HCT116 (cell line): ENCODE results near the gene ODF2L. TPM values are rescaled to one million over a fixed set of nuclear protein-coding genes. Genes with fewer than 3 reads are reported as not detected.

ENCODE experiments used
- ATAC-seq: fragments of 200-7000 bp; cut with Tn5 transposase; 2 replicates; pipeline ENCODE4 v1.9.1; 2020; ENCODE audit warnings: mild to moderate bottlenecking, moderate library complexity
- BruUV-seq: library from RNA; stranded (reverse); fragments of 400-500 nt; replicated peaks from 2 replicates; lab custom pipeline; 2021; lab: Mats Ljungman, UMichigan
- CTCF ChIA-PET: fragments of 300-600 bp; sonication (Branson Sonifier 250); formaldehyde crosslinking; loops from one replicate; lab custom pipeline; 2021; ENCODE audit warnings: antibody characterized with exemption; lab: Charles Lee
- POLR2A ChIA-PET: fragments of 300-600, 350-600 bp; sonication (Branson Sonifier 250); formaldehyde crosslinking; loops from one replicate; lab custom pipeline; 2021; ENCODE audit warnings: antibody characterized with exemption; lab: Charles Lee
- RAD21 ChIA-PET, 2 experiments: fragments of 300-600 bp; sonication (Branson Sonifier 250); formaldehyde crosslinking; loops; one replicate each; lab custom pipeline; 2023; ENCODE audit warnings: low total read pairs in 2 of 2; ENCODE audit not compliant: uncharacterized antibody in 2 of 2, unreplicated experiment in 2 of 2, low non-redundant PET in 1 of 2; lab: Charles Lee
- DNase-seq: peaks from one replicate; pipeline ENCODE4 v3.0.0-alpha.2; 2010; ENCODE audit warnings: low read depth, low spot score
- H2AFZ ChIP-seq: fragments of 200-600 bp; shearing (Covaris generic), sonication (generic); 2 replicates; pipeline ENCODE4 v1.6.1; 2017; ENCODE audit warnings: low read depth, mixed run types, mixed read lengths, antibody characterized with exemption, low read length; ENCODE audit not compliant: poor library complexity, severe bottlenecking
- H3K27ac ChIP-seq: 2 replicates; pipeline ENCODE4 v1.5.1; 2012; ENCODE audit warnings: low read depth, low read length
- H3K27me3 ChIP-seq: fragments of 200-600 bp; sonication (generic); 2 replicates; pipeline ENCODE4 v1.6.1; 2016; ENCODE audit warnings: mixed run types, low read length, mixed read lengths; ENCODE audit not compliant: insufficient read depth
- H3K36me3 ChIP-seq, 2 experiments: fragments of 200-500 bp in 1 of 2; fragments of 200-600 bp in 1 of 2; sonication (Bioruptor generic) in 1 of 2; sonication (generic) in 1 of 2; 2 replicates each; pipeline versions ENCODE4 v1.5.1 to v1.6.1; 2014 to 2016; ENCODE audit warnings: low read length in 2 of 2, inconsistent platforms in 1 of 2, mixed read lengths in 1 of 2, mixed run types in 1 of 2; ENCODE audit not compliant: insufficient read depth in 2 of 2, control insufficient read depth in 1 of 2
- H3K4me1 ChIP-seq, 2 experiments: fragments of 200-600 bp in 1 of 2; sonication (generic) in 1 of 2; 2 replicates each; pipeline versions ENCODE4 v1.5.1 to v1.6.1; 2012 to 2017; ENCODE audit warnings: low read length in 2 of 2, inconsistent platforms in 1 of 2, mild to moderate bottlenecking in 1 of 2, mixed read lengths in 1 of 2, mixed run types in 1 of 2, moderate library complexity in 1 of 2; ENCODE audit not compliant: insufficient read depth in 2 of 2, control insufficient read depth in 1 of 2
- H3K4me2 ChIP-seq: fragments of 200-600 bp; sonication (generic); 2 replicates; pipeline ENCODE4 v1.6.1; 2017; ENCODE audit warnings: mixed run types, low read length, mixed read lengths
- H3K4me3 ChIP-seq, 2 experiments: fragments of 200-600 bp in 1 of 2; sonication (generic) in 1 of 2; replicated peaks in 1 of 2; 2 replicates each; pipeline ENCODE4 v1.5.1; 2011 to 2016; ENCODE audit warnings: low read length in 2 of 2, control low read depth in 1 of 2, low read depth in 1 of 2, mild to moderate bottlenecking in 1 of 2, mixed read lengths in 1 of 2, mixed run types in 1 of 2
- H3K79me2 ChIP-seq: fragments of 200-600 bp; sonication (generic); 2 replicates; pipeline ENCODE4 v1.6.1; 2017; ENCODE audit warnings: mild to moderate bottlenecking, mixed run types, low read length, moderate library complexity, mixed read lengths; ENCODE audit not compliant: insufficient read depth
- H3K9ac ChIP-seq: fragments of 200-600 bp; sonication (generic); 2 replicates; pipeline ENCODE4 v1.6.1; 2016; ENCODE audit warnings: low read length, mixed read lengths
- H3K9me2 ChIP-seq: fragments of 200-600 bp; sonication (generic), shearing (Covaris generic); 2 replicates; pipeline ENCODE4 v1.6.1; 2017; ENCODE audit warnings: mixed run types, mild to moderate bottlenecking, moderate library complexity; ENCODE audit not compliant: insufficient read depth
- H3K9me3 ChIP-seq, 2 experiments: fragments of 200-500 bp in 1 of 2; fragments of 200-600 bp in 1 of 2; sonication (Bioruptor generic) in 1 of 2; sonication (generic) in 1 of 2; 2 replicates each; pipeline ENCODE4 v1.6.1; 2014 to 2017; ENCODE audit warnings: low read length in 2 of 2, mixed read lengths in 2 of 2, inconsistent platforms in 1 of 2, low read depth in 1 of 2, mild to moderate bottlenecking in 1 of 2, mixed run types in 1 of 2, moderate library complexity in 1 of 2; ENCODE audit not compliant: control insufficient read depth in 1 of 2, insufficient read depth in 1 of 2
- H4K20me1 ChIP-seq: fragments of 200-600 bp; sonication (generic), shearing (Covaris generic); 2 replicates; pipeline ENCODE4 v1.6.1; 2017; ENCODE audit warnings: mixed run types, mild to moderate bottlenecking, moderate library complexity; ENCODE audit not compliant: insufficient read depth
- ATF3 ChIP-seq: IDR thresholded peaks from 2 replicates; pipeline ENCODE4 v1.6.1; 2012
- CBX3 ChIP-seq: IDR thresholded peaks from 2 replicates; pipeline ENCODE4 v1.6.1; 2012; ENCODE audit warnings: low read depth
- ELF1 ChIP-seq: IDR thresholded peaks from 2 replicates; pipeline ENCODE4 v1.6.1; 2012; ENCODE audit warnings: low read depth, borderline replicate concordance
- EZH2 ChIP-seq: fragments of 200-600 bp; sonication (generic); IDR thresholded peaks from 2 replicates; pipeline ENCODE4 v1.6.1; 2017; ENCODE audit warnings: antibody characterized with exemption, mixed run types
- EZH2phosphoT487 ChIP-seq: fragments of 200-600 bp; IDR thresholded peaks from 2 replicates; pipeline ENCODE4 v1.6.1; 2018; ENCODE audit warnings: antibody characterized with exemption, borderline replicate concordance
- FOSL1 ChIP-seq: IDR thresholded peaks from 2 replicates; pipeline ENCODE4 v1.6.1; 2012; ENCODE audit warnings: low read depth
- POLR2AphosphoS5 ChIP-seq: IDR thresholded peaks from 2 replicates; pipeline ENCODE4 v1.6.1; 2011; ENCODE audit warnings: mild to moderate bottlenecking, low read depth, low read length, moderate library complexity
- SIN3A ChIP-seq: IDR thresholded peaks from 2 replicates; pipeline ENCODE4 v1.6.1; 2012; ENCODE audit warnings: low read depth
- SRF ChIP-seq: IDR thresholded peaks from 2 replicates; pipeline ENCODE4 v1.6.1; 2012; ENCODE audit warnings: low read depth
- TCF7L2 ChIP-seq: IDR thresholded peaks from 2 replicates; pipeline ENCODE4 v1.7.0; 2011; ENCODE audit warnings: borderline replicate concordance, inconsistent platforms; ENCODE audit not compliant: insufficient read depth, insufficient read length; ENCODE audit errors: extremely low read depth
- YY1 ChIP-seq: IDR thresholded peaks from 2 replicates; pipeline ENCODE4 v1.6.1; 2011; ENCODE audit warnings: low read length, low read depth, moderate library complexity, mild to moderate bottlenecking; ENCODE audit not compliant: insufficient replicate concordance; ENCODE audit errors: extremely low read depth
- ZFX ChIP-seq: fragments of 450-650 bp; IDR thresholded peaks from 2 replicates; pipeline ENCODE4 v1.6.1; 2017
- intact Hi-C: fragments of 100-400 bp; cut with micrococcal nuclease; formaldehyde crosslinking; loops from 2 replicates; pipeline ENCODE4 v1.10.0; 2022
- total RNA-seq: library from RNA; stranded (reverse); gene quantifications from one replicate; pipeline ENCODE4 v1.2.1, GENCODE V29; 2021; ENCODE audit not compliant: unreplicated experiment
- TF ChIP-seq, protein P1 (sequence below): IDR thresholded peaks from 2 replicates; pipeline ENCODE4 v1.6.1; 2011; ENCODE audit warnings: mild to moderate bottlenecking, low read length, moderate library complexity; ENCODE audit not compliant: insufficient replicate concordance; ENCODE audit errors: extremely low read depth

The ODF2L gene
- total RNA-seq, 1 experiment from 2014 or later, result 33.7 TPM

DNA sequence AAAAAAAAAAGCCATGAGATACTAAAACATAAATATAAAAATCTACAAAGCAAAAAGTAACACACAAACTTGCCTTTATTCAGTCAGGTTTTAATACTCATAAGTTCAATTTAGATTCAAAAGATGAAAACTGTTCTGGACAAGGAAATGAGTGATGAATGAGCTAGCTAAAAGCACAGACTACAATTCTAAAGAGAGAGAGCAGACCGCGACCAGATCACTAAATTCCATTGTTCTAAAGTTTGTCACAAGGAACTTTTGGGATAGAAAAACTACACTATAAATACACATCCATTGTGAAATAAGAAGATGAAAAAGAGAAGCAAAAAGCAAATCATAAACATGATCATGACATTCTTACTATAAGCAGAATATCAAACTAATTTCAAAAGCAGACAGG is 1.7 kb downstream of the ODF2L start:
- ChIA-PET CTCF (interaction anchor here (0.7 to 1.2 kb wide), 4 partner anchors 10 to 332 kb away, joined by 3 to 4 read pairs (median 4); no protein-coding TSS in a partner anchor), RAD21 (no interaction called here), POLR2A (no interaction called here)
- H3K9me2 ChIP-seq, result no peaks in the 10 kb centered on the region
- peaks cover 4 to 14% of the 10 kb centered on the region in 2 experiments; a peak in 3 of 4 replicates for H3K4me1 ChIP-seq
- no peaks in the 10 kb centered on the region for H3K27me3 ChIP-seq
- H3K4me2 ChIP-seq, result peak overlapping the region; percentile 94; the same call in 1 of the 2 replicates
- H3K4me3 ChIP-seq, result no peak overlapping the region
- BruUV-seq, result no TSS peak
- H3K9me3 ChIP-seq, result no peaks in the 10 kb centered on the region
- intact Hi-C loops, result no loop called here
- no peaks in the 10 kb centered on the region for H4K20me1 ChIP-seq
- no peaks in the 10 kb centered on the region for H3K36me3 ChIP-seq
- ATAC-seq, result no peak
- H3K9ac ChIP-seq, result no peak overlapping the region
- TF ChIP-seq CBX3, result no peak
- TF ChIP-seq YY1, result no peak
- no peak for TF ChIP-seq POLR2AphosphoS5
- no peak for TF ChIP-seq ZFX
- no peak for TF ChIP-seq FOSL1
- TF ChIP-seq, protein P1, sequence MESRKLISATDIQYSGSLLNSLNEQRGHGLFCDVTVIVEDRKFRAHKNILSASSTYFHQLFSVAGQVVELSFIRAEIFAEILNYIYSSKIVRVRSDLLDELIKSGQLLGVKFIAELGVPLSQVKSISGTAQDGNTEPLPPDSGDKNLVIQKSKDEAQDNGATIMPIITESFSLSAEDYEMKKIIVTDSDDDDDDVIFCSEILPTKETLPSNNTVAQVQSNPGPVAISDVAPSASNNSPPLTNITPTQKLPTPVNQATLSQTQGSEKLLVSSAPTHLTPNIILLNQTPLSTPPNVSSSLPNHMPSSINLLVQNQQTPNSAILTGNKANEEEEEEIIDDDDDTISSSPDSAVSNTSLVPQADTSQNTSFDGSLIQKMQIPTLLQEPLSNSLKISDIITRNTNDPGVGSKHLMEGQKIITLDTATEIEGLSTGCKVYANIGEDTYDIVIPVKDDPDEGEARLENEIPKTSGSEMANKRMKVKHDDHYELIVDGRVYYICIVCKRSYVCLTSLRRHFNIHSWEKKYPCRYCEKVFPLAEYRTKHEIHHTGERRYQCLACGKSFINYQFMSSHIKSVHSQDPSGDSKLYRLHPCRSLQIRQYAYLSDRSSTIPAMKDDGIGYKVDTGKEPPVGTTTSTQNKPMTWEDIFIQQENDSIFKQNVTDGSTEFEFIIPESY, result no peak
- H3K27ac ChIP-seq, result no peak overlapping the region
- no peak overlapping the region for H2AFZ ChIP-seq
- DNase-seq, result no peak
- H3K79me2 ChIP-seq, result peaks cover 17% of the 10 kb centered on the region

DNA sequence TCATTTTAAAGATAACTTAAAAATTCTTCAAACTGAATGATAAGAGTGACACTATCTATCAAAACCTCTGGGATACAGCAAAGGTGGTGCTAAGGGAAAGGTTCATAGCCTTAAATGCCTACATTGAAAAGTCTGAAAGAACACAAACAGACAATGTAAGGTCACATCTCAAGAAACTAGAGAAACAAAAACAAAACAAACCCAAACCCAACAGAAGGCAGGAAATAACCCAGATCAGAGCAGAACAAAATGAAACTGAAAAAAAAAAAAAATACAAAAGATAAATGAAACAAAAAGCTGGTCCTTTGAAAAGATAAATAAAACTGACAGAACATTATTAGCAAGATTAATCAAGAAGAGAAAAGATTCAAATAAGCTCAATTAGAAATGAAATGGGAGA is 6.8 kb downstream of the ODF2L start:
- Histone ChIP-seq H3K27ac (no peak overlapping the region), H3K27me3 (no peaks in the 10 kb centered on the region), H3K36me3 (no peaks in the 10 kb centered on the region), H3K4me3 (no peak overlapping the region), H3K4me2 (no peak overlapping the region), H3K9ac (no peak overlapping the region), H3K9me2 (no peaks in the 10 kb centered on the region), H2AFZ (no peak overlapping the region), H3K9me3 (no peaks in the 10 kb centered on the region), H3K4me1 (no peaks in the 10 kb centered on the region), H3K79me2 (peaks cover 18% of the 10 kb centered on the region), H4K20me1 (no peaks in the 10 kb centered on the region)
- RAD21 ChIA-PET, result no interaction called here
- ATAC-seq, result no peak
- BruUV-seq, result no TSS peak
- no peak for DNase-seq
- POLR2A ChIA-PET, result no interaction called here
- intact Hi-C loops, result loop anchor here (10.0 kb wide), 1 partner anchor 695 kb away; no protein-coding TSS in a partner anchor
- CTCF ChIA-PET, result no interaction called here
- TF ChIP-seq ATF3 (no peak), SIN3A (no peak), YY1 (no peak), CBX3 (no peak), TCF7L2 (no peak), SRF (no peak), ELF1 (no peak), EZH2phosphoT487 (no peak), EZH2 (no peak)
- TF ChIP-seq, protein P1, result no peak
